ENCODE measurements around the gene NUP88. TPM values are rescaled to one million over a fixed set of nuclear protein-coding genes. Genes with fewer than 3 reads are reported as not detected.

The NUP88 gene
- total RNA-seq, 5 donors from 2014 or later (not counting 1 experiment from before 2014, with no cell fraction given), result 88.2 to 124 (median 99.7) TPM

DNA sequence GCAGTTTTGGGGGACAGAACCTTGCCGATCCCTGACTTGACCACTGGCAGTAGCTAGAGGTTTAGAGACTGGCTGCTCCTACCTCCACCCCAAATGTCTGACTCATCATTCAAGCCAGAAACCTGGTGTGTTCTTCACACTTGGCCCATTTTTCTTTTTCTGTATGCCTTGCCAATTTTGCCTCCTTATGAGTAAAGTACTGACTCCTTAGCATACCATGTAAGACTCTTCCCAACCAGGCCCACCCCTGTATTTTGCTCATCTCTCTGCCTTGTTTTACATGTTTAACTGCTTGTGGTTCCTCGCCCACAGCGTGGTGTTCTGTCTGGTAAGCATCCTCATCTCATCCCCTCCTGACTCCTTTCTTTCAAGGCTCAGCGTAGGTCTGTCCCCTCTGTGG lies 37.9 kb downstream of the NUP88 start:
- no peaks in the 10 kb centered on the region for H3K9me3 Mint-ChIP-seq
- H3K27me3 Mint-ChIP-seq, result no peaks in the 10 kb centered on the region
- peak overlapping the region; percentile 1 to 3 for H3K27ac Mint-ChIP-seq
- WGBS (ENCODE audit: insufficient coverage), result 88% methylated on average over 3 of the region's 4 CpGs
- Histone ChIP-seq H3K4me1 (ENCODE audit: control insufficient read depth in 1 of 2, extremely low read depth in 1 of 2, insufficient read depth in 2 of 2, low read length in 2 of 2) (no peaks in the 10 kb centered on the region), H3K9me3 (no peaks in the 10 kb centered on the region), H3K27ac (ENCODE audit: low read length) (no peak overlapping the region), H3K4me3 (ENCODE audit: control insufficient read depth in 1 of 2, extremely low read depth in 1 of 2, low read length in 1 of 2) (no peak overlapping the region), H3K36me3 (ENCODE audit: control insufficient read depth in 2 of 2, extremely low read depth in 1 of 2, insufficient read depth in 1 of 2, low read length in 1 of 2) (peaks cover 28 to 97% of the 10 kb centered on the region in 2 donors), H3K27me3 (replicated peaks in 1 of 2; ENCODE audit: control insufficient read depth in 2 of 2, extremely low read depth in 1 of 2, insufficient read depth in 2 of 2, low read length in 1 of 2) (no peaks in the 10 kb centered on the region)
- POLR2A ChIA-PET, result no interaction called here
- CTCF ChIA-PET, result no interaction called here
- peaks cover 0 to 11% (median 0%) of the 10 kb centered on the region in 3 donors for H3K4me1 Mint-ChIP-seq
- no peak for ATAC-seq (replicated peaks in 1 of 4)
- no peak overlapping the region for H3K4me3 Mint-ChIP-seq
- H3K36me3 Mint-ChIP-seq, result peaks cover 65% of the 10 kb centered on the region
- no peak for DNase-seq

DNA sequence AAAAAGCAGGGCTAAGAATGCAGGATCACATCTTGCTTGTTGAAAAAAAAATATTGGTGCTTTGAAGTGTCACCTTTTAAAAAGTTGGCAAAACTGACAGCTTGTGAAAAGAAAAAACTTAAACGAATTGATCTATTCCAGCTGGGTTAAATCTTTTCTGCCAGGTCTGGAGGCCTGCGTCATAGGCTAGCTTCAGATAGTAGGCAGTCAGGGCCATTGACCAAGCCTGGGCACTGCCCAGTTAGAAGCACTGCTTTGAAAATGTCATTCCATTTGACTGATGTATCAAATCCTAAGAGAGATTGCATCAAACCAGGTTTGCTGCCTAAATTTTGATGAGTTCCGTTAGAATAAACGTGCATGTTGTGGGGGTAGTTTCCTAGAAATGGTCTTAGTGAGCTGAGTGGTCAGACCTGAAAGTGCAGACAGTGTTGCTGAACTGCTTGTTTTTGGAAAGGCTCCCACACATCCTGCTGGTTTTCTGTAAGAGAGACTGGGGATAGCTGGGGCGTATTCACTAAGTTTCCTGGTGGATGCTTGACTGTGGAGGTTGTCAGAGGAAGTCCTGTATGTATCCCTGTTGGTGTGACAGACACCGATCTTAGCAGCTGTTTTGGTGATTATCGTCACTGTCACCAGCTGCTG lies 38.8 kb downstream of the NUP88 start:
- WGBS (ENCODE audit: insufficient coverage), result 87% methylated on average over 5 of the region's 7 CpGs
- CTCF ChIA-PET, result interaction anchor here in 1 of 2 donors (0.6 kb wide), 1 partner anchor 99 kb away, joined by 3 read pairs; no protein-coding TSS in a partner anchor
- H3K27ac Mint-ChIP-seq, result peak overlapping the region; percentile 29 to 61

DNA sequence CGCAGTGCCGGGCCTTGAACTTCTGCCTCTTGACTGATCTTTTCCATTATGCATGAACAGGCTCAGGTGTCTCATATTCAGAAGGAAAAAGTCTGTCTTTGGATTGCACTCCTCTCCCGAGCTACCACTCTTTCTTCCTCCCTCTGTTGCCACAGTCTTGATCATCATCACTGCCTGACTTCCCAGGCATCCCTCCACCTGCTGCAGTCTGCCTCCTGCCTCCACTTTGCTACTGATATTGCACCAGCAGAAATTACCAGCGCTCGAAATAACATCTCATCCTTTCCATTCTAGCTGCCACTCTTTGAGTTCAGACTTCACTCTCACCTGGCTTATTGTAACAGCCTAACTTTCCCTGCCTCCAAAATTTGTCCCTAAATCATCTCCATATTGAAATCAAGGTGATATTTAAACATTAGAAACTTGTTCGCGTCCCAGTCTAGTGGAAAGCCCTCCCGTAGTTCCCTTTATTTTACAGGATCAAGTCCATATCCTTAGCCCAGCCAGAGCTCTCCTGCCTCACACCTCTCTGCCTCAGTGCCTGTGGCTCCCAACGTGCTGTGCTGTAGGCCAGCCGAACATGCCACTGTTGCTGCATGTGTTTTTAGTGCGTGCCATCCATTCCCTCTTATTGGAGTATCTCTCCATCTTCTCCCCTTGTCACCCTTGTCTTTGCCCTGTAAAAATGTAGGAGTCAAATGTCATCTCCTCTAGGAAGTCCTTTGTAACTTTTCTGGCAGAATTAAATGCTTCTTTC lies 39.9 kb downstream of the NUP88 start:
- Histone ChIP-seq H3K4me1 (ENCODE audit: control insufficient read depth in 1 of 2, extremely low read depth in 1 of 2, insufficient read depth in 2 of 2, low read length in 2 of 2) (no peaks in the 10 kb centered on the region), H3K36me3 (ENCODE audit: control insufficient read depth in 2 of 2, extremely low read depth in 1 of 2, insufficient read depth in 1 of 2, low read length in 1 of 2) (peaks cover 24 to 94% of the 10 kb centered on the region in 2 donors), H3K9me3 (no peaks in the 10 kb centered on the region), H3K4me3 (ENCODE audit: control insufficient read depth in 1 of 2, extremely low read depth in 1 of 2, low read length in 1 of 2) (no peak overlapping the region), H3K27ac (ENCODE audit: low read length) (no peak overlapping the region), H3K27me3 (replicated peaks in 1 of 2; ENCODE audit: control insufficient read depth in 2 of 2, extremely low read depth in 1 of 2, insufficient read depth in 2 of 2, low read length in 1 of 2) (no peaks in the 10 kb centered on the region)
- H3K36me3 Mint-ChIP-seq, result peaks cover 59% of the 10 kb centered on the region
- peaks cover 0 to 11% (median 0%) of the 10 kb centered on the region in 3 donors for H3K4me1 Mint-ChIP-seq
- DNase-seq (no peak), ATAC-seq (replicated peaks in 1 of 4) (no peak)
- peak overlapping the region; percentile 29 to 60 for H3K27ac Mint-ChIP-seq
- H3K4me3 Mint-ChIP-seq, result no peak overlapping the region
- no peaks in the 10 kb centered on the region for H3K9me3 Mint-ChIP-seq
- no peaks in the 10 kb centered on the region for H3K27me3 Mint-ChIP-seq
- ChIA-PET CTCF (no interaction called here), POLR2A (no interaction called here)
- 93% methylated on average over 10 of the region's 11 CpGs for WGBS (ENCODE audit: insufficient coverage)

More for the DNA sequence above, 38.8 kb downstream of the NUP88 start:
- Mint-ChIP-seq H3K9me3 (no peaks in the 10 kb centered on the region), H3K36me3 (peaks cover 62% of the 10 kb centered on the region), H3K4me1 (peaks cover 0 to 11% (median 0%) of the 10 kb centered on the region in 3 donors), H3K27me3 (no peaks in the 10 kb centered on the region), H3K4me3 (no peak overlapping the region)
- H3K9me3 ChIP-seq, result no peaks in the 10 kb centered on the region
- ATAC-seq (replicated peaks in 1 of 4) (no peak), DNase-seq (no peak)
- H3K4me1 ChIP-seq (ENCODE audit: control insufficient read depth in 1 of 2, extremely low read depth in 1 of 2, insufficient read depth in 2 of 2, low read length in 2 of 2), result no peaks in the 10 kb centered on the region
- peaks cover 28 to 96% of the 10 kb centered on the region in 2 donors for H3K36me3 ChIP-seq (ENCODE audit: control insufficient read depth in 2 of 2, extremely low read depth in 1 of 2, insufficient read depth in 1 of 2, low read length in 1 of 2)
- H3K27ac ChIP-seq (ENCODE audit: low read length), result no peak overlapping the region
- H3K4me3 ChIP-seq (ENCODE audit: control insufficient read depth in 1 of 2, extremely low read depth in 1 of 2, low read length in 1 of 2), result no peak overlapping the region
- H3K27me3 ChIP-seq (replicated peaks in 1 of 2; ENCODE audit: control insufficient read depth in 2 of 2, extremely low read depth in 1 of 2, insufficient read depth in 2 of 2, low read length in 1 of 2), result no peaks in the 10 kb centered on the region
- POLR2A ChIA-PET, result no interaction called here

DNA sequence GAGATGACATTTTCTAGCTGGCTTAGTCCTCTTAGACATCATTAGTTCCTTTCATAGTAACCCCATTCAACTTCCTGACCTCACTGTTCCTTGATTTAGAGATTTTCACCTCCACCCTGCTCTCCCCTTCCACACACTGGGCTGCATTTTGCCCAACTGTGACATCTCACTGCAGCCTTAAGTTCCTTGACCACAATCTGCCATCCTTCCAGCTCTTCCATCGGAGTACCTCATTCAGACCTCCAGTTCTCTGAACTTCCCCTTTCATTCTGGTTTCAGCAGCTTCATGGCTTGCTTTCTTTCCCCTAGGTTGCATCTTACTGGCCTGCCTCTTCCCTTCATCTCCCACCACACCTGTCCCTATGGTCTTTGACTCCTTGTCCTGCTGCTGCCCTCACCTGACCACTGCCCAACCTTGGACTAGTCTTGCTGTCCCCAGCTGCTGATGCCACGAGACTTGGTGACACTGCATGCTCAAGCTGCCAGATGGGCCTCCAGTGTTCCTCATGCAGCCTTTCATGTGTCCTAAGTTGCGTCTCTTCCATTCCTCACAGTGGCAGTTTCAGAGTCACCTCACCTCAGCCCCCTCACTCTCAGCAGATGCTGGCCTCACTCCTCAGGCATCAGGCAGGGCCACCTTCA lies 40.8 kb downstream of the NUP88 start:
- peaks cover 24 to 93% of the 10 kb centered on the region in 2 donors for H3K36me3 ChIP-seq (ENCODE audit: control insufficient read depth in 2 of 2, extremely low read depth in 1 of 2, insufficient read depth in 1 of 2, low read length in 1 of 2)
- H3K27ac Mint-ChIP-seq, result peak overlapping the region in 1 of 2 donors; percentile 28
- H3K9me3 ChIP-seq, result no peaks in the 10 kb centered on the region
- H3K27ac ChIP-seq (ENCODE audit: low read length), result no peak overlapping the region
- H3K27me3 ChIP-seq (replicated peaks in 1 of 2; ENCODE audit: control insufficient read depth in 2 of 2, extremely low read depth in 1 of 2, insufficient read depth in 2 of 2, low read length in 1 of 2), result no peaks in the 10 kb centered on the region
- peaks cover 0 to 11% (median 0%) of the 10 kb centered on the region in 3 donors for H3K4me1 Mint-ChIP-seq
- WGBS (ENCODE audit: insufficient coverage), result 91% methylated on average over 3 of the region's 3 CpGs
- peaks cover 58% of the 10 kb centered on the region for H3K36me3 Mint-ChIP-seq
- H3K4me1 ChIP-seq (ENCODE audit: control insufficient read depth in 1 of 2, extremely low read depth in 1 of 2, insufficient read depth in 2 of 2, low read length in 2 of 2), result no peaks in the 10 kb centered on the region
- H3K4me3 Mint-ChIP-seq, result no peak overlapping the region
- no peak for DNase-seq
- POLR2A ChIA-PET, result no interaction called here
- no peak for ATAC-seq (replicated peaks in 1 of 4)
- H3K27me3 Mint-ChIP-seq, result no peaks in the 10 kb centered on the region
- no peaks in the 10 kb centered on the region for H3K9me3 Mint-ChIP-seq
- CTCF ChIA-PET, result no interaction called here
- no peak overlapping the region for H3K4me3 ChIP-seq (ENCODE audit: control insufficient read depth in 1 of 2, extremely low read depth in 1 of 2, low read length in 1 of 2)

DNA sequence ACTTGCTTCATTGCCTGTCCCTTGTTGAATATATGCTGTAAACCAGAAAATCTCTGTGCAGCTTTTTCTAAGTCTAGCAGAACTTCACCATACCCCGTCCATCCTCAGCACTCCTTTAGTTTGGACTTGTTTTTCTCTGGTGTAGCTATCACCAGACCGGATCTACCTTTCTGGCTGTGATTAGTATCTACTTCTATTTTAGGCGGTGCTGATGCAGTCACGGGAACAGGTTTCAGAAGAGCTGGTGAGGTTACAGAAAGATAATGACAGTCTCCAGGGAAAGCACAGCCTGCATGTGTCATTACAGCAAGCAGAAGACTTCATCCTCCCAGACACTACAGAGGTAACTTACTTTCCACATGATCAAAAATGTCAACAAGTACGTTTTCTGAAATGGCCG lies 46.4 kb downstream of the NUP88 start:
- POLR2A ChIA-PET, result no interaction called here

DNA sequence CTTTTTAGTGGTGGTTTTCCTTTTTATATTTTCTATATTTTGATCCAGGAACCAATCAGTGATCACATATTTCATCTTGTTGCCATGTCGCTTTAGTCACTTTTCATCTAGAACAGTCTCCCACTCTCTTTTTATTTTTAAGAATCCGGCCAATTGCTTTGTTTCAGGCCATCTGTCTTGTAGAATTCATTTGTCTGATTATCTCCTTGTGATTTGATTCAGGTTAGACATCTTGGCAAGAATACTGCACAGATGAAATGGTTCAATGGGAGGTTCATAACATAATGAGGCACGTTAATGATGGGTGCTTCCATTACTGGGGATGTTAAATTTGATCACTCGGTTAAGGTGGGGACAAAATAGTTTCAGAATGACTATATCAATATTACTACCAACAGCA lies 49.1 kb downstream of the NUP88 start:
- no peaks in the 10 kb centered on the region for H3K27me3 Mint-ChIP-seq
- Histone ChIP-seq H3K4me1 (ENCODE audit: control insufficient read depth in 1 of 2, extremely low read depth in 1 of 2, insufficient read depth in 2 of 2, low read length in 2 of 2) (no peaks in the 10 kb centered on the region), H3K9me3 (no peaks in the 10 kb centered on the region), H3K36me3 (ENCODE audit: control insufficient read depth in 2 of 2, extremely low read depth in 1 of 2, insufficient read depth in 1 of 2, low read length in 1 of 2) (peaks cover 9 to 71% of the 10 kb centered on the region in 2 donors), H3K27ac (ENCODE audit: low read length) (no peak overlapping the region), H3K27me3 (replicated peaks in 1 of 2; ENCODE audit: control insufficient read depth in 2 of 2, extremely low read depth in 1 of 2, insufficient read depth in 2 of 2, low read length in 1 of 2) (no peaks in the 10 kb centered on the region), H3K4me3 (ENCODE audit: control insufficient read depth in 1 of 2, extremely low read depth in 1 of 2, low read length in 1 of 2) (no peak overlapping the region)
- no peaks in the 10 kb centered on the region for H3K4me1 Mint-ChIP-seq
- H3K4me3 Mint-ChIP-seq, result no peak overlapping the region
- H3K9me3 Mint-ChIP-seq, result no peaks in the 10 kb centered on the region
- H3K36me3 Mint-ChIP-seq, result peaks cover 42% of the 10 kb centered on the region
- ChIA-PET POLR2A (no interaction called here), CTCF (no interaction called here)
- no peak overlapping the region for H3K27ac Mint-ChIP-seq
- DNase-seq, result no peak
- ATAC-seq (replicated peaks in 1 of 4), result no peak
- WGBS (ENCODE audit: insufficient coverage), result no CpG with 5 or more reads among the region's 4 CpGs

More for the DNA sequence above, 46.4 kb downstream of the NUP88 start:
- Histone ChIP-seq H3K27me3 (replicated peaks in 1 of 2; ENCODE audit: control insufficient read depth in 2 of 2, extremely low read depth in 1 of 2, insufficient read depth in 2 of 2, low read length in 1 of 2) (no peaks in the 10 kb centered on the region), H3K4me1 (ENCODE audit: control insufficient read depth in 1 of 2, extremely low read depth in 1 of 2, insufficient read depth in 2 of 2, low read length in 2 of 2) (no peaks in the 10 kb centered on the region), H3K4me3 (ENCODE audit: control insufficient read depth in 1 of 2, extremely low read depth in 1 of 2, low read length in 1 of 2) (no peak overlapping the region), H3K27ac (ENCODE audit: low read length) (no peak overlapping the region), H3K9me3 (no peaks in the 10 kb centered on the region), H3K36me3 (ENCODE audit: control insufficient read depth in 2 of 2, extremely low read depth in 1 of 2, insufficient read depth in 1 of 2, low read length in 1 of 2) (peaks cover 9 to 77% of the 10 kb centered on the region in 2 donors)
- CTCF ChIA-PET, result no interaction called here
- no peaks in the 10 kb centered on the region for H3K4me1 Mint-ChIP-seq
- H3K36me3 Mint-ChIP-seq, result peaks cover 45% of the 10 kb centered on the region
- DNase-seq (no peak), ATAC-seq (replicated peaks in 1 of 4) (no peak)
- no peak overlapping the region for H3K4me3 Mint-ChIP-seq
- no peaks in the 10 kb centered on the region for H3K27me3 Mint-ChIP-seq
- WGBS (ENCODE audit: insufficient coverage), result 80% methylated on average over 1 of the region's 6 CpGs
- no peaks in the 10 kb centered on the region for H3K9me3 Mint-ChIP-seq
- H3K27ac Mint-ChIP-seq, result peak overlapping the region in 1 of 2 donors; percentile 1
